Astrocyte of the spinal cord (primary cell): ENCODE data around the gene LOXHD1.
A peak's percentile ranks its signal among the peaks of the same experiment; 100 is the strongest.

Experiments
- DNase-seq: peaks from one replicate; pipeline ENCODE4 v3.0.0; 2011; ENCODE audit warnings: low read depth, low spot score
- H3K4me3 ChIP-seq: 2 replicates; pipeline ENCODE4 v1.5.1; 2011; ENCODE audit warnings: low read depth, mild to moderate bottlenecking, low read length, moderate library complexity
- CTCF ChIP-seq: IDR thresholded peaks from 2 replicates; pipeline ENCODE4 v1.5.1; 2012; ENCODE audit warnings: low read depth, mild to moderate bottlenecking, low read length, inconsistent platforms
- in situ Hi-C: cut with HindIII; loops from 2 replicates; pipeline ENCODE4 v1.10.0; 2017; ENCODE audit warnings: low sequenced_read_pairs

Gene LOXHD1

GRCh38 chr18:46609048-46609447 is 48.0 kb downstream of the LOXHD1 start:
- TF ChIP-seq CTCF, result no peak
- no peak overlapping the region for H3K4me3 ChIP-seq
- in situ Hi-C loops, result no loop called here
- no peak for DNase-seq

DNA sequence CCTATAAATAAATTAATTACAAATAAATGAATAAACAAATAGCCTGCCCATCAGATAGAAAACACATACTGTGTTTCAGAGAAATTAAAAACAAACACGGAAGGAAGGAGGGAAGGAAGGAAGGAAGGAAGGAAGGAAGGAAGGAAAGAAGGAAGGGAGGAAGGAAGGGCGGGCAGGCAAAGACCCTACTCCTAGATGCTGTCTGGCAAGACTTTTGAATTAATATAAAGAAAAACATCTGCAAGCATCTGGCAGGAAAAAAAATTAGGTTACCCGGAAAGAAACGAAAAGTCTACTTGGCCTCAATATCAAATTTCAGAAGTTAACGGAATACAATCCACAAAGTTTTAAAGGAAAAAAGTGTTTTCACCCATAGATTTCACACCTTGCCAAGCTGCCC is 49.1 kb downstream of the LOXHD1 start:
- in situ Hi-C loops, result no loop called here
- no peak overlapping the region for H3K4me3 ChIP-seq
- no peak for DNase-seq
- TF ChIP-seq CTCF, result no peak

- in situ Hi-C loops, result no loop called here
- H3K4me3 ChIP-seq, result no peak overlapping the region
- DNase-seq, result no peak
- TF ChIP-seq CTCF, result no peak
These were observed 55.7 kb downstream of the LOXHD1 start for GRCh38 chr18:46601141-46601805.

DNA sequence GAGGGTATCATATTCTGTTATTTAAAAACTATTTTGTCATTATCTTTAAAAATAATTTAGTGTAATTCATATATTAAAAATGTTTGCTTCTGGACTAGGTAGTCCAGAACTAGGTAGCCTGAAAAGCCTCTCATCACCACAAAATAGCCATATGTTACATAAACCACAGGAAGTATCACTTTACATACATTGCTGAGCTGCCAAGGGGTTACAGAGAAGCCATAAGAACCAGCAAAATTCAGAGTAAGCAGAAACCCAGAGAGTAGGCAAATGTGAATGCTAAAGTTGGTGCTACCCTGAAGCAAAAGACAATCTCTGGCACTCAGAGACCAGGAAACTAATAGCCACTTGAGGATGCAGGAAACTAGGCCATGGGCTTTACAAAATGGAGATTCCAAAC is 60.9 kb downstream of the LOXHD1 start:
- no peak overlapping the region for H3K4me3 ChIP-seq
- peak; percentile 5 for DNase-seq
- TF ChIP-seq CTCF, result no peak
- in situ Hi-C loops, result no loop called here

GRCh38 chr18:46591783-46592391 is 65.1 kb downstream of the LOXHD1 start:
- DNase-seq, result no peak
- in situ Hi-C loops, result no loop called here
- H3K4me3 ChIP-seq, result no peak overlapping the region
- no peak for TF ChIP-seq CTCF

DNA sequence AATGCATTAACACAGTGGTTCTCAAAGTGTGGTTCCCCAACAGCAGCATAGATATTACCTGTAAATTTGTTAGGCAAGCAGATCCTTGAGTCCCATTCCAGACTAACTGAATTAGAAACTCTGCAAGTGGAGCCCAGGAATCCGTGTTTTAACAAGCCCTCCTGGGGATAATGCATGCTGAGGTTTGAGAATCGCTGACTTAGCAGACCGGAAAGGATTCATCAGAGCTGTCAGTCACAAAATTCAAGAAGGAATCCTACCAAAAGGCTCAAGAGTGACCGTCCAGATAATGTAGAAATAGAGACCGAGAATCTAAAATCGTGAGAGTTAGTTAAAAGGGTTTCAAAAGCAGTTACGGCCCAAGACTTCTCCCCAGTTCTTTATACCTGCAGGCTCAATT is 66.9 kb downstream of the LOXHD1 start:
- in situ Hi-C loops, result no loop called here
- no peak overlapping the region for H3K4me3 ChIP-seq
- no peak for TF ChIP-seq CTCF
- no peak for DNase-seq
